HG02852 (cell line): ENCODE measurements around the gene SLC35D2.
A peak's percentile ranks its signal among the peaks of the same experiment; 100 is the strongest.

ENCODE experiments used
- ATAC-seq: cut with Tn5 transposase; IDR thresholded peaks from one replicate; pipeline ENCODE4 v1.9.1; 2021; ENCODE audit warnings: mild to moderate bottlenecking, moderate library complexity; ENCODE audit not compliant: unreplicated experiment

SLC35D2 gene

GRCh38 chr9:96383165-96383942, at the start of gene SLC35D2:
Gene SLC35D2, minus strand, starts transcription at chr9:96383711. Its CDS starts 77 bp downstream, at chr9:96383634.
- peak; percentile 74 for ATAC-seq

- no peak for ATAC-seq
These were observed 46.9 kb upstream of the SLC35D2 start for GRCh38 chr9:96430377-96430776.

DNA sequence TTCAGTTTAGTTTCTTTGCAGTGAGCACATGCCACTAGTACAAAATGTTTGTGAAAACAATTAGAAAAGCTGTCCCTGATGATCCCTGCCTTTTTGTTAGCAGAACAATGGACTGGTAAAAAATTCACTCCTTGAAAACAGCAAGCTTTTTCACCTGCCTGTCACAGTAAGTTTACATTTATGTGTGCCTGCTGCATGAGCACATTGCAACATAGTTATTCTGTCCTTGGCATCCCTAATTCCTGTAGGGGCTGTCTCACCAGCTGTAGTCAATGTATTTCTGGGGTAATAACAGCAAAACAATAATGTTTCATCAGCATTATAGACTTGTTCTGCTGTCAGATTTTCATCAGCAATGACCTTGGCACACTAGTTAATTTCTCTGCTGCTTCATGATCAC, 46.2 kb upstream of the SLC35D2 start:
- no peak for ATAC-seq

DNA sequence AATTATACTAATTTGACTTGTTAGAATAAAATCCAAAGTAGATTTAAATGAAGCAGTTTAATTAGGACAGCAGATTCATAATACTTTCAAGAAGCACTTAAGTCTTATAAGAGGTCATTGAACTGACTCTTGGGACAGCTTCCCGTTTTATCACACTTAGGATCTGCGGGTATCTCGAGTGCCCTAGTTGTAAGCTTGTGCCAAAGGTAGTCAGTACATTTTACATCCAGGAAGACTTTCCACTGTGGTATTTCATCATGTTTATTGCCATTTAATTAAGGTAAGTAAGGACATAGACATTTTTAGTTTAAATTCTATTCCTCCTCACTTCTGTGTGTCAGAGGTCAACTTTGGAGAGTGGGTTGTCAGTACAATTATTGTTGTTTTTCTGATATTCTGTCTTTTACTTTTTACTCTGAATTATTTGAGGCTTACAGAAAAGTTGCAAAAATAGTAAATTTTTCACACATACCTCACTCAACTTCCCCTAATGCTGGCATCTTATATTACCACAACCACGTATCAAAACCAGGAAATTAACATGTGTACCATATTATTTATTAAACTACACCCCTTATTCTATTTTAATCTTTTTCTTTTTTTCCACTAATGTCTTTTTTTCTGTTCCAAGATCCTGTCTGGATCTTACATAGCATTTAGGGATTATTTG, 42.1 kb upstream of the SLC35D2 start:
- no peak for ATAC-seq

DNA sequence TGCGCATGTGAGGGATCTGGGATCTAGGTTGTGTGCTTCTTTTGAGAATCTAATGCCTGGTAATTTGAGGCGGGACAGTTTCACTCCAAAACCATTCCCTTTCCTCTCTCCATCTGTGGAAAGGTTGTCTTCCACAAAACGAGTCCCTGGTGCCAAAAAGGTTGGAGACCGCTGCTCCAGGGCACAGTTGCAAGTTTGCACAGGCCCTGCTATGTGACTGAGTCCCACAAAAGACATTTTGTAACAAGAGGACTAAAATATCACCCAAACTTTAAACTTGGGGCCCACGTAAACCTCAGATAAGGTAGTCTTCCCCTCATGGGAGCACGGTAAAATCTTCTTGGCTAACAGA, 40.5 kb upstream of the SLC35D2 start:
- no peak for ATAC-seq

GRCh38 chr9:96423322-96423984, 39.9 kb upstream of the SLC35D2 start:
- ATAC-seq: no peak

GRCh38 chr9:96420468-96421219, 37.1 kb upstream of the SLC35D2 start:
- ATAC-seq: no peak

DNA sequence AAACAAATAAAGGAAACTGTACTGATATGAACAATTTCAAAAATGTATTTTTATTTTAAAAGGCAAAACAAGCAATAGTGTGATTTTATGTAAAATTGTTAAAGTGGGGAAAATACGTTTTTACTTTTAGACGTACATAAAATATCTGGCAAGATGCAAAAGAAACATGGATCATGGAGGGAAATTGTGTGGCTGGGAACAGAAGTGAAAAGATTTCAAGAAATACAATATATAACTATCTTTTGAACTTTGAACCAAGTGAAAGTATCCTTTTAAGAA, 36.1 kb upstream of the SLC35D2 start:
- no peak for ATAC-seq

DNA sequence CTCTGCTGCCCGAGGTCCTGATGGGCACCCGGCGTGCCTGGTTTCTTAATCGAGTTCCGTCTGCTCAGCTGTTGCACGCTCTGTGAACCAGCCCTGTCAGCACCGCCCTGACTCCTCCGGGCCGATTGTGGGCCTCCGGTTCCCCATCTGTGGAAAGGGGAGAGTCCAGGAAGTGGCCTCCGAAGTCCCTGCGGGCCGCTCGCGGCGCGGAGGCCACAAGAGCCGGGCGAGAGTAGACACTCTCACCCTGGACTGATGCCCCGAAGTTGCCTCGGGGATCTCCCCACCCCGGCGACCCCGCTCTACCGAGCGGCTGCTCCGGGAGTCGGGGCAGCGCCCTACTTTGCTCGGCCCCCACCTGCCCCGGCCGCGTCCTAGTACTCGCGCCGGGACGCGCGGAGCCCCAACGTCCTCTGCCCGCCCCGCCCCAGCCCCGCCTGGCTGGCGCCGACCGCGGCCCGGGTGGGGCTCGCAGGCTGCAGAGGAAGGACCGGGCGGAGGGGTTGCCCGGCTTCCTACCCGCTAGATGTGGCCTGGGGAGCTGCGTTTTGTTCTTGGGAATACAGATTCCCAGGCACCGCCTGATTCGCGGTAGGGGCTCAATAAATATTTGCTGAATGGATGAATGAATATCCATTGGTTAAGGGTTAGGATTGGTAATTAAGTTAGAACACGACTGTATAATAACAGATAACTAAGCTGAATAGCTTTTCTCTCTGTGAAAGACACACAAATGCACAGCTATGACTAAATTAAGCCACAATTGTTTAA, 35.6 kb upstream of the SLC35D2 start:
- peak; percentile 32 for ATAC-seq

DNA sequence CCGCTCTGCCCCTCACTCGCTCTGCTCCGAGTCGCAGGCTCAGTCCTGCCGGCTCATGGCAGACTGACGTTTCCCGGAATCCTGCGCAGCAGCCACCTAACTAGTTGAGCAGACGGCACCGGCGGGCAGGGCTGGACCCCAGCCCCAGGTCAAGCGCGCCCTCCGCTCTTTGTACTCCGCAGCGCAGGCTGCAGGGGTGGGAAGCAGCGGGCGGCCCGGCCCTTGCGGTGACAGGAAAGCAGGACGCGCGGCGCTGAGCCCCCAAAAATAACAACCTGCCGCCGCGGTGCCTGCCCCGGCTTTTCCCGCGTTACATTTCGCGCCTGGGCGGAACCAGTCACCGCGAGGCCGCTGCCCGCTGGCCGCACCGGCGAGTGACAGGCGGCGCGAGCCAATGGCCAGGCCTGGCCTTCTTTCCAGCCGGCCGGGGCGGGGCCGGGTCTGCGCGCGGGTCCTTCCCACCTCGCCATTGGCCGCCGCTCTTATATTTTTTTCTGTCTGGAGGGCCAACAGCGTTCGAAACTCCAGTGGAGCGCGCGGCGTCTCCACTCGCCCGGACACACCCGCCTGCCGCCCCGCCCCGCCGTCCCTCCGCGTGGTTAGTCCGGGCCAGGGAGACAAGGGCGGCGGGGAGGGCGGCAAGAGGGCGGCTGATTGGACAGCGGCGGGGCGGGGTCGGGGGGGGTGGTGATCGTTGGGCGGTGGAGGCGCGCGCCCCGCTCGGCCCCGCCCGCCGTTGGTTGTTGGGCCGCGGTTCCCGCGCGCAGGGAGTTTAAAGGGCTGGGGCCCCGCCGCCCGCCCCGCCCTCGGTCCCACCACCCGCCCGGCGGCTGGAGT, 34.8 kb upstream of the SLC35D2 start, which contains the start of gene ZNF367:
TSS of gene ZNF367 (minus strand) at position 288 of the 837 bp plus-strand sequence. CDS start 338 bp downstream, outside the sequence.
- peak; percentile 64 for ATAC-seq

GRCh38 chr9:96417661-96418082, 34.2 kb upstream of the SLC35D2 start:
- ATAC-seq: peak; percentile 0

DNA sequence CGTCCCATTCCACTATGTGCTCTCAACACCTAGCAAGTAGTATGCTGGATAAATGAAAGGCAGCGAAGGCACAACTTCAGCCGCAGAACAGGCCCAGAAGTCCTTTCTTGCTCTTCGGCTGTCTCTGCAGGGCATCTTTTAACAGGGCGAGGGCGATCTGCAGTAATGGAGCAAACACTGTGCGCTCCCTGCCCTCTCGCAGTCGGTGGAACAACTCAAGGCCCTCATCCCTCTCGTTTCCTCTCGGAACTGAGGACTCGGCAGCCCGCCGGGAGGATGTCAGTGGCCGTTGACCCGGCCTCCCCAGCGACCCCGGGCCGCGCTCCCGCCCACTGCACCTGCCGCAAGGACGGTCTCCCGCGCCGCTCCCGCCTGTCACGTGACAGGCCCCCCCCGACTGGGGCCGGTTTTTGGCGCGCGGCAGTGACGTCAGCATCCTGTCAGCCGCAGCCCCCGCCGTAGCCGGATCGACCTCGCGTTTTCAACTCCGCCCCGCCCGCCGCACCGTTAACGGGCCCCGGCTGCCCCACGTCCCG, 33.6 kb upstream of the SLC35D2 start:
- peak; percentile 22 for ATAC-seq

DNA sequence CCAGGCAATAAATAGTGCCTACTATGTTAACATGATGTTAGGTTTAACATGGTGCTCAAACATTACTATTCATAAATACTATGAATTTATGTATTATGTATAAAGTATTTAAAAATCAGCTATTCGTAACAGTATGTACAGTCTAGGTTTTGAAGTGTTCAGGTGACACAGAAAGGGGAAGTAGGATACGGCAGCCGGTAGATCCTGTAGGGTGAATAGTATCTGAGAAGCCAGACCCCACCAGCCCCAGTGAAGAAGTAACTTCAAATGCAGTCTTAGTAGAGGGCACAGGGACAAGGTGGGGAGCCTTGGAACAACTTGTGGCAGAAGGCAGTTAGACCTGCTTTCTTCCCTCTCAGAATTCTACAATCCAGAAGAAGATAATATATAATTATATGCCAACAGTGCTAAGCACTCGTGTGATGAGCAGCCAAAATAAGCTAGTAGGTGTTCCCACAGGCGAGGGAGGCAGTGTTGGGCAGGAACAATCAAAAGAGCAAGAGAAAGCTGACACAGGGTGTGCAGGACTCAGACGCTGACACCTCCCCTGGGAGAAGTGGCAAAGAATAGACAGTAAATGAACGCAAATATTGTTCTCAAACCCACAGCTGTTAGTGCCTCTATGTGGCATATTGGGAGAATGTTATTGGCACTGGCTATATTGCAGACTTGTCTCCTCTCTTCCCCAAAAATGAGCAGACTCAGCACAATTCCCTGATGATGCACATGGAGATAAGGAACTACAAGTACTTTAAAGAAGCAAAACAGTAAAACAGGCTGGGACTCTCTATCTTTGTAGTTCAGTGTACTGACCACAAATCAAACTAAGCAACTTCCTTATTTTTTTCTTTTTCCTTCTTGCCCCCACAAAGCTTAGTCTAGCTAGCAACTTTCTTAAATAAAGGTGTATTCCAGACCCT, 30.1 kb upstream of the SLC35D2 start:
- ATAC-seq: peak; percentile 26

- ATAC-seq: no peak
These were observed 28.8 kb upstream of the SLC35D2 start for GRCh38 chr9:96412174-96412913.

DNA sequence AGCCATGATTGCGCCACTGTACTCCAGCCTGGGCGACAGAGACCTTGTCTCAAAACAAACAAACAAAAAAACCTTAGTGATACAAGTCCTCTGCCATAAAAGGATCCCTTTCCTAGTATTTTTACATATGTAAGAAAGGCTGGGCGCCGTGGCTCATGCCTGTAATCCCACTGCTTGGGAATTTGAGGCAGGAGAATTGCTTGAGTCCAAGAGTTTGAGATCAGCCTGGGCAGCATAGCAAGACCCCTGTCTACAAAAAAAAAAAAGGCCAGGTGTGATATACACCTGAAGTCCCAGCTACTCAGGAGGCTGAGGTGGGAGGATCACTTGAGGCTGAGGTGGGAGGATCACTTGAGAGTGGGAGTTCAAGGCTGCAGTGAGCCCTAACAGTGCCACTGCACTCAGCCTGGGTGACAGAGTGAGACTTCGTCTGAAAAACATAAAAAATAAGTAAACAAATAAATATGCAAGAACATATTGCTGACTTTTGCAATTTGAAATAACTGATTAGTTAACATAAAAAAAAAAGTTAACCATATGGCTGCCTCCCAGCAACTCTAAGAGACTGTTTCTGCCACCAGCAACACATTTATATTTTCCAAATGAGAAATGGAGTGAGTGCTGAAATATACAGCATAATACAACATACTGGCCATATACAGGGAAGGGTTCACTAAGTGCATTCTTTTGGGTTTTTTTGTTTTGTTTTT, 27.8 kb upstream of the SLC35D2 start:
- no peak for ATAC-seq

GRCh38 chr9:96408409-96409280, 25.1 kb upstream of the SLC35D2 start:
- ATAC-seq: no peak
